Keratinocyte (primary cell): ENCODE measurements around the gene PIEZO1. TPM values are rescaled to one million over a fixed set of nuclear protein-coding genes. Genes with fewer than 3 reads are reported as not detected.

ENCODE experiments used
- DNase-seq: peaks from one replicate; pipeline ENCODE4 v3.0.0-alpha.2; 2011; ENCODE audit warnings: low read depth, missing footprints, low spot score
- FAIRE-seq: peaks from 2 replicates; lab custom pipeline; 2011; peaks lifted over from hg19 to GRCh38; lab: Jason Lieb, UNC
- H2AFZ ChIP-seq: 2 replicates; pipeline ENCODE4 v1.6.0; 2012; ENCODE audit warnings: low read length, control low read depth, inconsistent platforms; ENCODE audit not compliant: control insufficient read depth
- H3K27ac ChIP-seq: 2 replicates; pipeline ENCODE4 v1.5.1; 2011; ENCODE audit warnings: low read length; ENCODE audit not compliant: control insufficient read depth, insufficient read depth
- H3K27me3 ChIP-seq: 3 replicates; pipeline ENCODE4 v1.6.0; 2011; ENCODE audit warnings: low read length; ENCODE audit not compliant: control insufficient read depth, insufficient read depth; ENCODE audit errors: extremely low read depth
- H3K36me3 ChIP-seq, 2 experiments: 2 replicates in 1 of 2; 3 replicates in 1 of 2; pipeline ENCODE4 v1.5.1; 2011; ENCODE audit warnings: low read length in 2 of 2, mild to moderate bottlenecking in 1 of 2; ENCODE audit not compliant: control insufficient read depth in 2 of 2, insufficient read depth in 2 of 2; ENCODE audit errors: extremely low read depth in 1 of 2
- H3K4me1 ChIP-seq: 3 replicates; pipeline ENCODE4 v1.5.1; 2011; ENCODE audit warnings: low read length; ENCODE audit not compliant: control insufficient read depth, insufficient read depth; ENCODE audit errors: extremely low read depth
- H3K4me2 ChIP-seq: 3 replicates; pipeline ENCODE4 v1.6.0; 2011; ENCODE audit warnings: low read depth, low read length; ENCODE audit not compliant: control insufficient read depth, insufficient read depth; ENCODE audit errors: extremely low read depth
- H3K4me3 ChIP-seq, 3 experiments: fragments of 200-600 bp in 1 of 3; sonication (generic) in 1 of 3; 2 replicates in 2 of 3; 3 replicates in 1 of 3; pipeline ENCODE4 v1.5.1; 2011 to 2016; ENCODE audit warnings: low read length in 3 of 3, mild to moderate bottlenecking in 3 of 3, control low read depth in 2 of 3, inconsistent platforms in 1 of 3, low read depth in 1 of 3, mixed read lengths in 1 of 3, mixed run types in 1 of 3, moderate library complexity in 1 of 3; ENCODE audit not compliant: control insufficient read depth in 2 of 3, insufficient read depth in 2 of 3; ENCODE audit errors: extremely low read depth in 1 of 3
- H3K79me2 ChIP-seq: 2 replicates; pipeline ENCODE4 v1.6.0; 2012; ENCODE audit warnings: low read length; ENCODE audit not compliant: control insufficient read depth, insufficient read depth
- H3K9ac ChIP-seq: 3 replicates; pipeline ENCODE4 v1.6.0; 2011; ENCODE audit warnings: low read length; ENCODE audit not compliant: control insufficient read depth, insufficient read depth; ENCODE audit errors: extremely low read depth
- H3K9me1 ChIP-seq: 3 replicates; pipeline ENCODE4 v1.6.0; 2011; ENCODE audit warnings: low read length; ENCODE audit not compliant: control insufficient read depth, insufficient read depth; ENCODE audit errors: extremely low read depth
- H3K9me3 ChIP-seq: 2 replicates; pipeline ENCODE4 v1.5.1; 2012; ENCODE audit warnings: low read depth, low read length; ENCODE audit not compliant: control insufficient read depth
- H4K20me1 ChIP-seq: 3 replicates; pipeline ENCODE4 v1.6.0; 2011; ENCODE audit warnings: low read length; ENCODE audit not compliant: control insufficient read depth, insufficient read depth; ENCODE audit errors: extremely low read depth
- EZH2 ChIP-seq: IDR thresholded peaks from one replicate; pipeline ENCODE4 v1.6.1; 2012; ENCODE audit warnings: inconsistent platforms, mild to moderate bottlenecking, low read length, moderate library complexity
- dilution Hi-C: fragments of 300-500 bp; cut with MboI; formaldehyde crosslinking; loops from one replicate; pipeline ENCODE4 v1.7.0; 2020; ENCODE audit warnings: low sequenced_read_pairs; ENCODE audit not compliant: extremely low pct_ligation_motif_present
- polyA plus RNA-seq, 5 experiments: library from polyadenylated mRNA; depleted of rRNA in 3 of 5; stranded (reverse) in 3 of 5; stranded (forward) in 1 of 5; unstranded in 1 of 5; fragments of >200 nt; gene quantifications; 1 replicate in 1 of 5; 2 replicates in 3 of 5; 3 replicates in 1 of 5; pipeline versions ENCODE4 v1.2.1 to v1.2.3, GENCODE V29; 2011 to 2012; ENCODE audit warnings: missing spikeins in 2 of 5, low read depth in 1 of 5, low replicate concordance in 1 of 5
- TF ChIP-seq, protein P1 (sequence below), 3 experiments: IDR thresholded peaks in 1 of 3; conservative IDR thresholded peaks in 1 of 3; optimal IDR thresholded peaks in 1 of 3; 2 replicates in 2 of 3; 3 replicates in 1 of 3; pipeline versions ENCODE3 to v1.5.1; 2011; ENCODE audit warnings: low read length in 3 of 3, mild to moderate bottlenecking in 3 of 3, moderate library complexity in 2 of 3, control low read depth in 1 of 3, inconsistent platforms in 1 of 3; ENCODE audit not compliant: insufficient read depth in 2 of 3; ENCODE audit errors: extremely low read depth in 1 of 3

PIEZO1 gene
- polyA plus RNA-seq, 1 donor (not counting 4 experiments of a cell fraction or from before 2014, with no cell fraction given), result 62.8 TPM

DNA sequence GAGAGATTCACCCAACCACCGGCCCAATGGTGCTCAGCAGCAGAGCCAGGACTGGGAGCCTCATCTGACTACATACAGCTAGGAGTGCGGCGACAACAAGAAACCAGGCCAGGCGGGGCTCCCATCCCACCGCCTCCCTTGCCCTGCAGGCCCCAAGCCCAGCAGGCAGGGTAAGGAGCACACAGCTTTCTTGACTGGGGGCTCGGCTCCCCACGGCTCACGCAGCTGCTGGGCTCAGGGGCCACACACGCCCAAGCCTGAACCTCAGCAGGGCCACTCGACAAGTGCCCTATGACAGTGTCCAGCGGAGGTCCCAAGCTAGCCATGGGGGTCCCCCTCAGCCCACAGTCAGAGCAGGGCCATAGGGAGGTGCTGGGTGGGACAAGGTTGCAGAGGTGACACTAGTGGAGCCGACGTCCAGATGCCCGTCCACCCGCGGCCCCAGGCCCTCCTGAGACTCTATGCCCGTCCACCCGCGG is 13.7 kb downstream of the PIEZO1 start:
- no peak for FAIRE-seq
- H3K4me1 ChIP-seq, result peaks cover 28% of the 10 kb centered on the region

DNA sequence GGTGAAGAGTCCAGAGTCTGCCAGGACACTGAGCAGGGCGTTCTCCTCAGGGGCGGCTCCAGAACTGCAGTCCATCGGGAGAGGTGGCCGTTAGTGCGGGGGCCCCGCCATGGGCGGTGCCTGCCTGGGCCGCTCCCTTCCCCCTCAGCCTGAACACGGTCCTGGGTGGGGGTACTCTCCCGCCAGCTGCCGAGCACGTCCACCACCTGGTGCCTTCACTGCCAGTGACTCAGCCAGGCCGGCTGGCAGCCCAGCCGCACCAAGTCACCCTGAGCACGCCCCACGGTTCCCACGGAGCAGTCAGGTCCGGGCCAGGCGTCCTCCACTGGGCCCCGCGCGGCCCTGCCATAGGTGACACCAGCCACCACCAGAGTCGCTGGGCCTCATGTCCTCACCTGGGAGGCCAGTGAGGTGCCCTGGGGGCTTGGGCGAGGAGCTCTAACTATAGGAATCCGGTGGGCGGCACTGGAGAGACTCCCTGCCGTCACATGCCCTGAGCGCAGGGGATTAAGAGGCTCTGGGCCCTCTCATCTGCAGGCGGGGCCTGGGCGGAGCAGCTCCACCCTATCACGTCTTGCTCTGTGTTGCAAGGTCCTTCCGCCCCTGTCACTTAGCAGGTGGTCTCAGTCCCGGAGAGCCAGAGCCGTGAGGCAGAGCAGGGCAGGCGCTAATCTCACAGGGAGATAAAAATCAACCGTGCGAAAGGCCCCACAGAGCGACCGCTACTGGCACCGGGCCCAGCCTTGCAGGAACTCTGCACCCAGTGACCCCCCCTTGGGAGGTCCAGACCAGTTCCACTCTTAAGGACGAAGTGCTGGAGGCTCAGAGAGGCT is 14.3 kb downstream of the PIEZO1 start:
- H3K4me3 ChIP-seq, result peak overlapping the region in 2 of 3 experiments; percentile 37 to 38
- dilution Hi-C loops, result loop anchor here (25.0 kb wide), 1 partner anchor 108 kb away; the partner anchor contains the start of genes CYBA and MVD
- H3K9me1 ChIP-seq, result peaks cover 6% of the 10 kb centered on the region
- peak overlapping the region; percentile 81 for H3K4me2 ChIP-seq
- no peak overlapping the region for H2AFZ ChIP-seq
- H3K9me3 ChIP-seq, result no peaks in the 10 kb centered on the region
- H3K36me3 ChIP-seq, result peaks cover 11 to 12% of the 10 kb centered on the region in 2 experiments
- H3K27me3 ChIP-seq, result no peaks in the 10 kb centered on the region
- peak overlapping the region; percentile 81 for H3K27ac ChIP-seq
- H3K9ac ChIP-seq, result peak overlapping the region; percentile 74
- peaks cover 97% of the 10 kb centered on the region for H3K79me2 ChIP-seq
- no peak for TF ChIP-seq EZH2
- TF ChIP-seq, protein P1, sequence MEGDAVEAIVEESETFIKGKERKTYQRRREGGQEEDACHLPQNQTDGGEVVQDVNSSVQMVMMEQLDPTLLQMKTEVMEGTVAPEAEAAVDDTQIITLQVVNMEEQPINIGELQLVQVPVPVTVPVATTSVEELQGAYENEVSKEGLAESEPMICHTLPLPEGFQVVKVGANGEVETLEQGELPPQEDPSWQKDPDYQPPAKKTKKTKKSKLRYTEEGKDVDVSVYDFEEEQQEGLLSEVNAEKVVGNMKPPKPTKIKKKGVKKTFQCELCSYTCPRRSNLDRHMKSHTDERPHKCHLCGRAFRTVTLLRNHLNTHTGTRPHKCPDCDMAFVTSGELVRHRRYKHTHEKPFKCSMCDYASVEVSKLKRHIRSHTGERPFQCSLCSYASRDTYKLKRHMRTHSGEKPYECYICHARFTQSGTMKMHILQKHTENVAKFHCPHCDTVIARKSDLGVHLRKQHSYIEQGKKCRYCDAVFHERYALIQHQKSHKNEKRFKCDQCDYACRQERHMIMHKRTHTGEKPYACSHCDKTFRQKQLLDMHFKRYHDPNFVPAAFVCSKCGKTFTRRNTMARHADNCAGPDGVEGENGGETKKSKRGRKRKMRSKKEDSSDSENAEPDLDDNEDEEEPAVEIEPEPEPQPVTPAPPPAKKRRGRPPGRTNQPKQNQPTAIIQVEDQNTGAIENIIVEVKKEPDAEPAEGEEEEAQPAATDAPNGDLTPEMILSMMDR (optimal IDR thresholded peaks at IDR 0.05 in 1 of 3, IDR thresholded peaks at IDR 0.05 in 1 of 3, conservative IDR thresholded peaks at IDR 0.05 in 1 of 3; ENCODE audit: extremely low read depth in 1 of 3, insufficient read depth in 2 of 3, low read length in 3 of 3), result no peak
- DNase-seq (peak; percentile 49), FAIRE-seq (no peak)
- peaks cover 33% of the 10 kb centered on the region for H3K4me1 ChIP-seq
- peaks cover 52% of the 10 kb centered on the region for H4K20me1 ChIP-seq

More for the DNA sequence above, 13.7 kb downstream of the PIEZO1 start:
- peak overlapping the region; percentile 74 for H3K9ac ChIP-seq
- no peak for DNase-seq
- no peak overlapping the region for H2AFZ ChIP-seq
- H4K20me1 ChIP-seq, result peaks cover 53% of the 10 kb centered on the region
- peaks cover 97% of the 10 kb centered on the region for H3K79me2 ChIP-seq
- H3K36me3 ChIP-seq, result peaks cover 9 to 11% of the 10 kb centered on the region in 2 experiments
- peak overlapping the region; percentile 81 for H3K27ac ChIP-seq
- no peak for TF ChIP-seq EZH2
- TF ChIP-seq, protein P1 (optimal IDR thresholded peaks at IDR 0.05 in 1 of 3, IDR thresholded peaks at IDR 0.05 in 1 of 3, conservative IDR thresholded peaks at IDR 0.05 in 1 of 3; ENCODE audit: extremely low read depth in 1 of 3, insufficient read depth in 2 of 3, low read length in 3 of 3), result no peak
- H3K27me3 ChIP-seq, result no peaks in the 10 kb centered on the region
- H3K9me3 ChIP-seq, result no peaks in the 10 kb centered on the region
- peak overlapping the region in 1 of 3 experiments; percentile 31 for H3K4me3 ChIP-seq
- dilution Hi-C loops, result loop anchor here (25.0 kb wide), 1 partner anchor 109 kb away; the partner anchor contains the start of genes CYBA and MVD
- peak overlapping the region; percentile 81 for H3K4me2 ChIP-seq
- H3K9me1 ChIP-seq, result peaks cover 6% of the 10 kb centered on the region
